HepG2 (cell line): ENCODE measurements around the gene RUNX2. TPM values are rescaled to one million over a fixed set of nuclear protein-coding genes. Genes with fewer than 3 reads are reported as not detected.

ENCODE experiments used
- CENPX ChIP-seq: sonication (generic); formaldehyde crosslinking; IDR thresholded peaks from 2 replicates; pipeline ENCODE4 v1.9.0; 2021; ENCODE audit warnings: mild to moderate bottlenecking, missing genetic modification reagents, moderate library complexity
- KDM3A ChIP-seq: IDR thresholded peaks from 2 replicates; pipeline ENCODE4 v1.6.1; 2018; ENCODE audit warnings: low read depth, missing compliant biosample characterization
- LCORL ChIP-seq, 2 experiments: fragments of 450-650 bp in 1 of 2; sonication (generic) in 1 of 2; formaldehyde crosslinking in 1 of 2; IDR thresholded peaks; 2 replicates each; pipeline versions ENCODE4 v1.5.0 to v1.6.1; 2017 to 2020; ENCODE audit warnings: antibody characterized with exemption in 1 of 2, missing genetic modification reagents in 1 of 2
- PRDM4 ChIP-seq: sonication (generic); formaldehyde crosslinking; IDR thresholded peaks from 2 replicates; pipeline ENCODE4 v1.9.0; 2021; ENCODE audit warnings: missing genetic modification reagents, borderline replicate concordance
- RBFOX2 ChIP-seq: fragments of 200-400 bp; formaldehyde crosslinking; IDR thresholded peaks from 2 replicates; pipeline ENCODE4 v1.6.1; 2017; ENCODE audit warnings: low read depth, mild to moderate bottlenecking, low read length
- SETDB1 ChIP-seq: sonication (generic); formaldehyde crosslinking; IDR thresholded peaks from 2 replicates; pipeline ENCODE4 v1.5.1; 2020; ENCODE audit warnings: missing genetic modification reagents, mild to moderate bottlenecking, borderline replicate concordance
- SNAPC4 ChIP-seq: sonication (generic); formaldehyde crosslinking; IDR thresholded peaks from 2 replicates; pipeline ENCODE4 v1.4.0; 2020; ENCODE audit warnings: mild to moderate bottlenecking, missing genetic modification reagents
- TEAD3 ChIP-seq: optimal IDR thresholded peaks from 2 replicates; pipeline ENCODE3; 2016; ENCODE audit warnings: borderline replicate concordance
- ZBED4 ChIP-seq: sonication (generic); formaldehyde crosslinking; IDR thresholded peaks from 2 replicates; pipeline ENCODE4 v1.4.0; 2020; ENCODE audit warnings: missing genetic modification reagents, borderline replicate concordance
- ZFP62 ChIP-seq: sonication (generic); formaldehyde crosslinking; IDR thresholded peaks from 2 replicates; pipeline ENCODE4 v1.4.0; 2020; ENCODE audit warnings: missing genetic modification reagents
- ZNF251 ChIP-seq: sonication (generic); formaldehyde crosslinking; IDR thresholded peaks from 2 replicates; pipeline ENCODE4 v1.9.0; 2021; ENCODE audit warnings: mild to moderate bottlenecking, missing genetic modification reagents
- ZNF547 ChIP-seq: sonication (generic); formaldehyde crosslinking; IDR thresholded peaks from 2 replicates; pipeline ENCODE4 v1.5.1; 2020; ENCODE audit warnings: mild to moderate bottlenecking, missing genetic modification reagents
- polyA plus RNA-seq, 8 experiments: library from polyadenylated mRNA; depleted of rRNA in 3 of 8; stranded (reverse) in 7 of 8; unstranded in 1 of 8; fragments of >200 nt; fragmentation: Illumina TruSeq in 4 of 8; extraction: Trizol in 4 of 8; gene quantifications; 2 replicates each; pipeline versions ENCODE4 v1.2.1 to v1.2.3, GENCODE V29; 2011 to 2016; ENCODE audit warnings: low read depth in 4 of 8, missing spikeins in 1 of 8, mixed read lengths in 1 of 8; ENCODE audit not compliant: insufficient read depth in 1 of 8
- total RNA-seq, 5 experiments: library from RNA; depleted of rRNA; stranded (reverse); fragments of >200 nt; fragmentation: Illumina TruSeq; extraction: Trizol; gene quantifications; 2 replicates each; pipeline ENCODE4 v1.2.3, GENCODE V29; 2016; ENCODE audit warnings: low read depth in 1 of 5

The RUNX2 gene
- total and polyA plus RNA-seq, 2 of the 13 experiments (the other 11 are each of a cell fraction or from before 2014, with no cell fraction given), result not detected

GRCh38 chr6:45611491-45611890 is 283.4 kb downstream of the RUNX2 start (continued):
- no peak for TF ChIP-seq SNAPC4 (CRISPR knock-in tag)
- no peak for TF ChIP-seq RBFOX2
- TF ChIP-seq SETDB1 (CRISPR knock-in tag), result no peak
- no peak for TF ChIP-seq CENPX
- no peak for TF ChIP-seq TEAD3
- no peak for TF ChIP-seq ZFP62 (CRISPR knock-in tag)
- no peak for TF ChIP-seq LCORL (IDR thresholded peaks at IDR 0.05)
- no peak for TF ChIP-seq LCORL (CRISPR knock-in tag; IDR thresholded peaks at IDR 0.05)
- TF ChIP-seq ZNF547 (CRISPR knock-in tag), result no peak
- no peak for TF ChIP-seq PRDM4 (CRISPR knock-in tag)
- no peak for TF ChIP-seq KDM3A
- TF ChIP-seq ZNF251, result no peak
- TF ChIP-seq ZBED4, result no peak
